CD4-positive, alpha-beta T cell treated with Interleukin-21 for 1 hour (primary cell): ENCODE results near the gene SELENOT.

Experiments
- DNase-seq: peaks from one replicate; pipeline ENCODE4 v3.0.0-alpha.2; 2020

The SELENOT gene

DNA sequence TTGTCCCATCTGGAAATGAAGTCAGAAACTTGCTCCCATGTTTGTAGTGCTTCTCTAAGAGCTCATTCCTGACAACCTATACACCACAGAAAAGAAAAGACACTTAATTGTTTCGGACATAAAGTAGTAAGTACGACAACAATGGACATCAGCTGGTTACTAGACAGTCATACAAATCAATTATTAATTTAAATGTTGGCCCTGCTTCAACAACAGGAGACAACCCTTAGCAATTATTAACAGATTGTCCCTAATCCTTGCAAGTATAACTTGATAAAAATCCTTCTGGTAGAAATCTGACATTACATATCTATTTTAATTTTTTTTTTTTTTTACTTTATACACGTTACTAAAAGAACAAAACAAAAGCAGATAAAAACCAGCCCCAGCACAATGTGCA lies 70.8 kb downstream of the SELENOT start:
- no peak for DNase-seq

DNA sequence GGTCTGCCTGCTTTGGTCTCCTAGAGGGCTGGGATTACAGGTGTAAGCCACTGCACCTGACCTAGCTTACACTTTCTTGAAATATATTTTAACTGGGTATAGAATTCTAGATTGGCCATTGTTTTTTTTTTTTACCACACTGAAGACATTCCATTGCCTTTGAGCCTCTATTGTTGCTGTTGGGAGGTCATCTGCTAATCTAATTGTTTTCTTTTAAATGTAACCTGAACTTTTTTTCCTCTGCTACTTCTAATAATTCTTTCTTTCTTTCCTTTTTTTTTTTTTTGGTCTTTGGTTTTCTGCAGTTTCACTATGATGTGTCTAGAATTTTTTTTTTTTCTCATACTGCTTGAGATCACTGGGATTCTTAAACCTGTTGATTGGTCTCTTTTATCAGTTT lies 72.5 kb downstream of the SELENOT start:
- no peak for DNase-seq
